K562 (cell line): ENCODE measurements around the gene HSD11B2. TPM values are rescaled to one million over a fixed set of nuclear protein-coding genes. Genes with fewer than 3 reads are reported as not detected.

Experiments
- ATAC-seq: fragments of 200-7000 bp; cut with Tn5 transposase; 3 replicates; pipeline ENCODE4 v1.9.1; 2020; ENCODE audit warnings: moderate library complexity
- BruUV-seq: library from RNA; stranded (reverse); fragments of 400-500 nt; replicated peaks from 2 replicates; lab custom pipeline; 2021; lab: Mats Ljungman, UMichigan
- CTCF ChIA-PET: fragments of 300-600 bp; formaldehyde crosslinking; extraction: SDS; loops from one replicate; lab custom pipeline; 2021; ENCODE audit warnings: low intra/inter-chr PET ratio; lab: Yijun Ruan, JAX
- POLR2A ChIA-PET: fragments of 300-600, 350-650 bp; sonication (Branson Sonifier 250); formaldehyde crosslinking; extraction: SDS; loops from one replicate; lab custom pipeline; 2021; ENCODE audit warnings: antibody characterized with exemption, inconsistent platforms; lab: Yijun Ruan, JAX
- DNase-seq, 4 experiments: peaks; one replicate each; pipeline versions ENCODE4 v3.0.0 to v3.0.0-alpha.2; 2011 to 2018; ENCODE audit warnings: low spot score in 3 of 4, mixed read lengths in 3 of 4; ENCODE audit errors: extremely low read depth in 1 of 4
- FAIRE-seq: peaks from 2 replicates; lab custom pipeline; 2011; peaks lifted over from hg19 to GRCh38; lab: Jason Lieb, UNC
- H2AFZ ChIP-seq: 2 replicates; pipeline ENCODE4 v1.6.0; 2011; ENCODE audit warnings: low read depth, low read length, control low read depth, inconsistent platforms
- H3K27ac ChIP-seq: fragments of 200-600 bp; 3 replicates; pipeline ENCODE4 v1.8.0; 2011; ENCODE audit warnings: low read depth, mild to moderate bottlenecking, control low read depth, inconsistent platforms, low read length, moderate library complexity, mixed read lengths; ENCODE audit errors: extremely low read depth
- H3K27me3 ChIP-seq, 2 experiments: fragments of 300-600 bp in 1 of 2; 2 replicates in 1 of 2; 3 replicates in 1 of 2; pipeline versions ENCODE4 v1.6.0 to v1.8.0; 2011; ENCODE audit warnings: inconsistent platforms in 2 of 2, low read length in 2 of 2, mild to moderate bottlenecking in 1 of 2, mixed read lengths in 1 of 2, moderate library complexity in 1 of 2; ENCODE audit not compliant: control insufficient read depth in 2 of 2, insufficient read depth in 2 of 2
- H3K36me3 ChIP-seq: fragments of 300-600 bp; 3 replicates; pipeline ENCODE4 v1.8.0; 2011; ENCODE audit warnings: mild to moderate bottlenecking, low read length, inconsistent platforms; ENCODE audit not compliant: control insufficient read depth, insufficient read depth
- H3K4me1 ChIP-seq, 2 experiments: fragments of 200-600 bp in 1 of 2; replicated peaks in 1 of 2; 2 replicates in 1 of 2; 3 replicates in 1 of 2; pipeline versions ENCODE4 v1.5.1 to v1.8.0; 2011; ENCODE audit warnings: inconsistent platforms in 2 of 2, low read length in 2 of 2, mild to moderate bottlenecking in 1 of 2, mixed read lengths in 1 of 2, moderate library complexity in 1 of 2; ENCODE audit not compliant: control insufficient read depth in 2 of 2, insufficient read depth in 2 of 2
- H3K4me2 ChIP-seq: 2 replicates; pipeline ENCODE4 v1.6.1; 2011; ENCODE audit warnings: low read length, control low read depth, inconsistent platforms, mixed read lengths; ENCODE audit not compliant: insufficient read depth
- H3K4me3 ChIP-seq: fragments of 200-600 bp; sonication (generic), shearing (Covaris generic); 2 replicates; pipeline ENCODE4 v1.5.1; 2016; ENCODE audit warnings: control low read depth, inconsistent platforms
- H3K79me2 ChIP-seq: fragments of 200-600 bp; 3 replicates; pipeline ENCODE4 v1.8.0; 2011; ENCODE audit warnings: low read length, inconsistent platforms; ENCODE audit not compliant: control insufficient read depth, insufficient read depth
- H3K9ac ChIP-seq, 2 experiments: 2 replicates each; pipeline versions ENCODE4 v1.6.0 to v1.6.1; 2011; ENCODE audit warnings: low read depth in 2 of 2, low read length in 2 of 2, control low read depth in 1 of 2, inconsistent platforms in 1 of 2, mild to moderate bottlenecking in 1 of 2, mixed read lengths in 1 of 2; ENCODE audit not compliant: insufficient read depth in 1 of 2
- H3K9me1 ChIP-seq: one replicate; pipeline ENCODE4 v1.6.0; 2011; ENCODE audit warnings: inconsistent platforms, mild to moderate bottlenecking, low read length, moderate library complexity; ENCODE audit not compliant: control insufficient read depth, insufficient read depth
- H3K9me3 ChIP-seq: replicated peaks from 2 replicates; pipeline ENCODE4 v1.5.1; 2011; ENCODE audit warnings: low read depth, low read length, inconsistent platforms; ENCODE audit not compliant: control insufficient read depth, insufficient read depth
- H4K20me1 ChIP-seq: replicated peaks from 2 replicates; pipeline ENCODE4 v1.6.1; 2011; ENCODE audit warnings: low read length, inconsistent platforms, mixed read lengths; ENCODE audit not compliant: control insufficient read depth, insufficient read depth
- ARHGAP35 ChIP-seq: fragments of 450-650 bp; IDR thresholded peaks from 2 replicates; pipeline ENCODE4 v1.6.1; 2018; ENCODE audit not compliant: partially characterized antibody
- BMI1 ChIP-seq: fragments of 150-350 bp; IDR thresholded peaks from 2 replicates; pipeline ENCODE4 v1.6.1; 2014; ENCODE audit warnings: low read length
- E2F8 ChIP-seq: fragments of 450-650 bp; IDR thresholded peaks from 2 replicates; pipeline ENCODE4 v1.7.1; 2018; ENCODE audit warnings: mild to moderate bottlenecking, low read depth; ENCODE audit not compliant: partially characterized antibody
- GABPA ChIP-seq: fragments of 200-800 bp; sonication (Bioruptor generic); conservative IDR thresholded peaks from 2 replicates; pipeline ENCODE4 v1.6.1; 2016; ENCODE audit warnings: low read depth, missing genetic modification characterization, missing compliant biosample characterization
- KHSRP ChIP-seq: fragments of 450-650 bp; IDR thresholded peaks from 2 replicates; pipeline ENCODE4 v1.6.1; 2017
- MCM2 ChIP-seq: fragments of 450-650 bp; IDR thresholded peaks from 2 replicates; pipeline ENCODE4 v1.6.1; 2017; ENCODE audit warnings: low read depth, mild to moderate bottlenecking
- PCBP1 ChIP-seq: fragments of 200-400 bp; formaldehyde crosslinking; IDR thresholded peaks from 2 replicates; pipeline ENCODE4 v1.6.1; 2018; ENCODE audit warnings: mild to moderate bottlenecking, low read depth, low read length; ENCODE audit not compliant: poor library complexity, severe bottlenecking
- PHB2 ChIP-seq: fragments of 450-650 bp; IDR thresholded peaks from 2 replicates; pipeline ENCODE4 v1.6.1; 2017; ENCODE audit warnings: low read depth
- PRPF4 ChIP-seq: fragments of 200-400 bp; formaldehyde crosslinking; IDR thresholded peaks from one replicate; pipeline ENCODE4 v1.6.1; 2017; ENCODE audit warnings: low read length, low read depth, mild to moderate bottlenecking; ENCODE audit not compliant: insufficient read depth, poor library complexity, severe bottlenecking
- RBM17 ChIP-seq: fragments of 200-400 bp; formaldehyde crosslinking; IDR thresholded peaks from 2 replicates; pipeline ENCODE4 v1.6.1; 2017; ENCODE audit warnings: low read depth, mild to moderate bottlenecking, low read length, borderline replicate concordance
- ZNF121 ChIP-seq: sonication (generic); formaldehyde crosslinking; conservative IDR thresholded peaks from 2 replicates; pipeline ENCODE4 v1.8.0; 2022; ENCODE audit warnings: missing genetic modification reagents
- ZNF143 ChIP-seq: sonication (generic); formaldehyde crosslinking; IDR thresholded peaks from 2 replicates; pipeline ENCODE4 v1.9.0; 2022; ENCODE audit warnings: mild to moderate bottlenecking, missing genetic modification reagents
- ZNF239 ChIP-seq: fragments of 250-450 bp; sonication (Bioruptor Pico); IDR thresholded peaks from 2 replicates; pipeline ENCODE4 v1.4.0; 2020; ENCODE audit warnings: mild to moderate bottlenecking
- ZNF586 ChIP-seq: fragments of 450-650 bp; formaldehyde crosslinking; conservative IDR thresholded peaks from 2 replicates; pipeline ENCODE4 v1.4.0; 2020; ENCODE audit warnings: mild to moderate bottlenecking, moderate library complexity
- ZNF655 ChIP-seq: fragments of 250-450 bp; sonication (Bioruptor Pico); IDR thresholded peaks from 2 replicates; pipeline ENCODE4 v1.5.0; 2021
- WGBS: fragments of 100-300 bp; shearing (Covaris generic); methylation state at CpG from one replicate; pipeline ENCODE4 v1.1.6; 2016; ENCODE audit warnings: low coverage, mixed read lengths; ENCODE audit not compliant: insufficient coverage; ENCODE audit errors: missing lambda C conversion rate; 5-methylcytosine and 5-hydroxymethylcytosine counted together
- in situ Hi-C: fragments of 300-500 bp; cut with MboI; formaldehyde crosslinking; loops from 4 replicates; pipeline ENCODE4 v1.15.0; 2018; ENCODE audit warnings: inconsistent platforms, mixed read lengths
- intact Hi-C: fragments of 100-400 bp; cut with micrococcal nuclease; formaldehyde crosslinking; loops from 2 replicates; pipeline ENCODE4 v1.14.2; 2022
- polyA plus RNA-seq, 8 experiments: library from polyadenylated mRNA; depleted of rRNA in 4 of 8; stranded (reverse) in 5 of 8; unstranded in 3 of 8; fragments of >200 nt; fragmentation: Nextera tagmentation in 2 of 8; fragmentation: Illumina TruSeq in 1 of 8; extraction: Ambion mirVana in 2 of 8; extraction: Trizol in 1 of 8; gene quantifications; 2 replicates each; pipeline versions ENCODE4 v1.2.1 to v1.2.3, GENCODE V29; 2011 to 2014; ENCODE audit warnings: inconsistent platforms in 1 of 8, missing spikeins in 1 of 8
- total RNA-seq, 7 experiments: library from RNA; depleted of rRNA in 6 of 7; stranded (reverse); fragments of >200 nt in 6 of 7; fragmentation: Illumina TruSeq in 2 of 7; extraction: Trizol in 2 of 7; gene quantifications; 2 replicates each; pipeline versions ENCODE4 v1.2.1 to v1.2.3, GENCODE V29; 2011 to 2021; ENCODE audit warnings: low replicate concordance in 1 of 7

Gene HSD11B2
- total and polyA plus RNA-seq, 9 of the 15 experiments (the other 6 are each of a cell fraction or from before 2014, with no cell fraction given): 0.08 to 2.0 (median 0.79) TPM

- no peak for TF ChIP-seq ARHGAP35
These were observed 10.4 kb downstream of the HSD11B2 start (continued) for GRCh38 chr16:67441271-67441753.

- H3K27ac ChIP-seq: no peak overlapping the region
- in situ Hi-C loops: no loop called here
- no peak overlapping the region for H3K4me2 ChIP-seq
- H3K9me3 ChIP-seq: no peaks in the 10 kb centered on the region
- 62% methylated on average over 3 of the region's 5 CpGs for WGBS
- ATAC-seq: no peak
- H3K9me1 ChIP-seq: no peaks in the 10 kb centered on the region
- no TSS peak for BruUV-seq
- ChIA-PET CTCF (no interaction called here), POLR2A (interaction anchor here (0.5 to 1.3 kb wide), 3 partner anchors 8 to 26 kb away, joined by 3 read pairs; no protein-coding TSS in a partner anchor)
- H3K9ac ChIP-seq: peak overlapping the region in 1 of 2 experiments; percentile 50; a peak in 1 of 4 replicates
- no peak overlapping the region for H2AFZ ChIP-seq
- no peak for FAIRE-seq
- H3K36me3 ChIP-seq: peaks cover 59% of the 10 kb centered on the region; the same call in 2 of the 3 replicates
- H3K79me2 ChIP-seq: no peaks in the 10 kb centered on the region
- no peak for TF ChIP-seq MCM2
- TF ChIP-seq RBM17: no peak
- no peak for TF ChIP-seq PCBP1
- no peak for TF ChIP-seq BMI1
- TF ChIP-seq PRPF4: no peak
- TF ChIP-seq ZNF143: no peak
- TF ChIP-seq ZNF121 (CRISPR knock-in tag): no peak
- TF ChIP-seq KHSRP: no peak
- no peak for TF ChIP-seq GABPA (tag)
- no peak for TF ChIP-seq ZNF586 (CRISPR knock-in tag)
- TF ChIP-seq PHB2: no peak
- no peak for TF ChIP-seq ZNF655 (CRISPR knock-in tag)
- TF ChIP-seq ZNF239: no peak
- TF ChIP-seq E2F8: no peak
- TF ChIP-seq, all 486 proteins: peak for 0
- Histone ChIP-seq H3K27me3 (no peaks in the 10 kb centered on the region), H3K4me3 (no peak overlapping the region), H4K20me1 (peaks cover 18% of the 10 kb centered on the region; the same call in 1 of the 2 replicates), H3K4me1 (peaks cover 0 to 30% of the 10 kb centered on the region in 2 experiments; a peak in 2 of 5 replicates)
- intact Hi-C loops: no loop called here
- no peak for DNase-seq
These were observed 11.0 kb downstream of the HSD11B2 start for GRCh38 chr16:67441907-67442306.
